NCI-H69 (cell line): ENCODE data around the gene ABI2.
"Not testable (repeated sequence)": the region's sequence is repeated elsewhere in the genome, so short reads cannot be mapped to it uniquely, and the experiment has no call there.

Experiments used
- DNase-seq: peaks from one replicate; lab custom pipeline; 2025; lab: John Stamatoyannopoulos, UW

Gene ABI2

GRCh38 chr2:203327901-203328759, at the start of gene ABI2:
Gene ABI2 (plus strand): TSS chr2:203328394. CDS start chr2:203328515, 121 bp downstream.
- DNase-seq = peak; percentile 93

GRCh38 chr2:203279288-203279687, 48.9 kb upstream of the ABI2 start:
- no peak for DNase-seq

- no peak for DNase-seq
Measured at GRCh38 chr2:203280428-203281064, 47.6 kb upstream of the ABI2 start.

- no peak for DNase-seq
Measured at GRCh38 chr2:203282101-203282500, 46.1 kb upstream of the ABI2 start.

GRCh38 chr2:203286532-203286931, 41.7 kb upstream of the ABI2 start:
- no peak for DNase-seq

GRCh38 chr2:203301667-203302066, 26.5 kb upstream of the ABI2 start:
- DNase-seq = no peak

GRCh38 chr2:203302586-203302985, 25.6 kb upstream of the ABI2 start:
- DNase-seq = not testable (repeated sequence)

- no peak for DNase-seq
Measured at GRCh38 chr2:203310688-203311436, 17.3 kb upstream of the ABI2 start.

GRCh38 chr2:203326356-203326755, 1.8 kb upstream of the ABI2 start:
- DNase-seq = no peak

GRCh38 chr2:203327582-203327900, 653 bp upstream of the ABI2 start:
- DNase-seq = no peak

GRCh38 chr2:203328760-203329540, 756 bp downstream of the ABI2 start:
- peak; percentile 54 for DNase-seq

GRCh38 chr2:203330434-203330833, 2.2 kb downstream of the ABI2 start:
- peak; percentile 12 for DNase-seq

GRCh38 chr2:203338322-203338721, 10.1 kb downstream of the ABI2 start:
- no peak for DNase-seq

- no peak for DNase-seq
Measured at GRCh38 chr2:203340791-203341487, 12.7 kb downstream of the ABI2 start.

GRCh38 chr2:203341741-203342310, 13.6 kb downstream of the ABI2 start:
- no peak for DNase-seq

- DNase-seq = not testable (repeated sequence)
Measured at GRCh38 chr2:203342374-203342773, 14.2 kb downstream of the ABI2 start.

- no peak for DNase-seq
Measured at GRCh38 chr2:203344667-203345066, 16.5 kb downstream of the ABI2 start.

- no peak for DNase-seq
Measured at GRCh38 chr2:203346612-203347011, 18.4 kb downstream of the ABI2 start.

- DNase-seq = no peak
Measured at GRCh38 chr2:203347375-203347774, 19.2 kb downstream of the ABI2 start.

- DNase-seq = peak; percentile 46
Measured at GRCh38 chr2:203352604-203353255, 24.5 kb downstream of the ABI2 start.
